GM12872 (cell line): ENCODE measurements around the gene DHX34.

ENCODE experiments used
- TF ChIP-seq, protein P1 (sequence below): IDR thresholded peaks from 3 replicates; pipeline ENCODE4 v1.5.1; 2011; ENCODE audit warnings: low read depth, mild to moderate bottlenecking, low read length, moderate library complexity; ENCODE audit not compliant: insufficient read depth

DHX34 gene

GRCh38 chr19:47398707-47399597 is 49.8 kb downstream of the DHX34 start:
- TF ChIP-seq, protein P1, sequence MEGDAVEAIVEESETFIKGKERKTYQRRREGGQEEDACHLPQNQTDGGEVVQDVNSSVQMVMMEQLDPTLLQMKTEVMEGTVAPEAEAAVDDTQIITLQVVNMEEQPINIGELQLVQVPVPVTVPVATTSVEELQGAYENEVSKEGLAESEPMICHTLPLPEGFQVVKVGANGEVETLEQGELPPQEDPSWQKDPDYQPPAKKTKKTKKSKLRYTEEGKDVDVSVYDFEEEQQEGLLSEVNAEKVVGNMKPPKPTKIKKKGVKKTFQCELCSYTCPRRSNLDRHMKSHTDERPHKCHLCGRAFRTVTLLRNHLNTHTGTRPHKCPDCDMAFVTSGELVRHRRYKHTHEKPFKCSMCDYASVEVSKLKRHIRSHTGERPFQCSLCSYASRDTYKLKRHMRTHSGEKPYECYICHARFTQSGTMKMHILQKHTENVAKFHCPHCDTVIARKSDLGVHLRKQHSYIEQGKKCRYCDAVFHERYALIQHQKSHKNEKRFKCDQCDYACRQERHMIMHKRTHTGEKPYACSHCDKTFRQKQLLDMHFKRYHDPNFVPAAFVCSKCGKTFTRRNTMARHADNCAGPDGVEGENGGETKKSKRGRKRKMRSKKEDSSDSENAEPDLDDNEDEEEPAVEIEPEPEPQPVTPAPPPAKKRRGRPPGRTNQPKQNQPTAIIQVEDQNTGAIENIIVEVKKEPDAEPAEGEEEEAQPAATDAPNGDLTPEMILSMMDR: no peak

DNA sequence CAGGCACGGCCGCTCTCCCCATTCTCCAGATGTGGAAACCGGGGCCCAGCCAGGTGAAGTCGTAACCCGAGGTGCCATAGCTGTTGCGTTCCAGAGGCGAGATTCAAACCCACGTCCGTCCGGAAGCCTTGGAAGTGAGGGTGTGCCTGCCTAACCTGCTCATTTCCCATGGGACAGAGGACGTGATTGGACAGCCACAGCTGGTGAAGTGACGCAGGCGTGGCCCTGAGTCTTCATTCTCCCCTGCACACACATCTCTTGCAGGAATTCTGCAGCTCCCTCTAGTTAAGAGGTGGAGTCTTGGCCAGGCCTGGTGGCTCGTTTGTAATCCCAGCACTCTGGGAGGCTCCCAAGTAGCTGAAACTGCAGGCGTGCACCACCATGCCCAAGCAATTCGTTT is 53.4 kb downstream of the DHX34 start:
- TF ChIP-seq, protein P1: no peak

DNA sequence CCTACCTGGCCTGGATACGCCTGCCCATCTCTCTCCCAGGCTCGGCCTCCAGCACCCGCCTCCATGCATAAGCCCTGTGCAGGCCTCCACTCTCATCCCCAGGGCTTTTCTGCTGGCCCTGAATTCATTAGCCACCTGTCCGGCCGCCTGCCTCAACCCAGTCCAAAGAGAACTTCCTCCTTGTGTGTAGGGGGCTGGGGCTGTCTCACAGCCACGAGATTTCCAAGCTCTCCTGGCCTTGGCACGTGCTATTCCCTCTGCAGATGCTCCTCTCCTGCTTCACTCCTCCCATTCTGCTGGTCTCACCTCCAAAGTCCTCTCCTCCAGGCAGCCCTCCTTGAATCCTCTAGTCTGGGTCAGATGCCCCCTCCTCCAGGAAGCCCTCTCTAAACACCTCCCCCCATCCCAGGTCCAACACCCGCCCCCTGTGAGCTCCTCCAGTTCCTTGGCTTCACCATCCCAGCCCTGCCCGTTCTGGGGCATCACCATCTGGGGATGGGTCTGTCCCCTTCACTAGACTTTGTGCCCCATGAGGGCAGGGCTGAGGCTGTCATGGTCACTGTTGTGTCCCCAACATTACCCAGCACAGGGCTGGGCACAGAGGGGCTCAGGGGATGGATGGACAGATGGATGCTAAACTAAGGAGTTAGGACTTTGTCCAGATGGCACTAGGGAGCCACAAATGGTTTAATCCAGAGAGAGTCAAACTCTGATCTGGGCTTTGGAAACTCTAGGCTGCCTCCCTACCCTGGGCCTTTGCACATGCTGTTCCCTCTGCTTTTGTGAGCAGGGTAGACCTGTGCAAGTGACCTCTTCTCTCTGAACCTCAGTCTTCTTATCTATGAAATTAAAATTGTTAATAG is 55.5 kb downstream of the DHX34 start:
- TF ChIP-seq, protein P1: no peak

DNA sequence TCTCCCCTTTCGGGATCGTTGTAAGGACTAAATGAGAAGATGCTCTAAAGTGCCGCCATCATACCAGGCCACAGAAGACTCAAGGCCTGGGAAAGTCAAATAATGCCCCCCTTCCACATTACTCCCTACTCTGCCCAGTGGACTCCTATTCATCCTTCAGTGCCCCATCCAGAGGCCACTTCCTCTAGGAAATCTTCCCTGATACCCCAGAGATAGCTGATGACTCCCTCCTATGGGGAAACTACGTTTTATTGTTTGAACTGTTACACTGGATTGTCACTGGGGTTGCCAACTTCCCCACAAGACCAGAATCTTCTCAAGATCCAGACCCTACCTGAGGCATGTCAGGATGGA is 56.1 kb downstream of the DHX34 start:
- TF ChIP-seq, protein P1: no peak

DNA sequence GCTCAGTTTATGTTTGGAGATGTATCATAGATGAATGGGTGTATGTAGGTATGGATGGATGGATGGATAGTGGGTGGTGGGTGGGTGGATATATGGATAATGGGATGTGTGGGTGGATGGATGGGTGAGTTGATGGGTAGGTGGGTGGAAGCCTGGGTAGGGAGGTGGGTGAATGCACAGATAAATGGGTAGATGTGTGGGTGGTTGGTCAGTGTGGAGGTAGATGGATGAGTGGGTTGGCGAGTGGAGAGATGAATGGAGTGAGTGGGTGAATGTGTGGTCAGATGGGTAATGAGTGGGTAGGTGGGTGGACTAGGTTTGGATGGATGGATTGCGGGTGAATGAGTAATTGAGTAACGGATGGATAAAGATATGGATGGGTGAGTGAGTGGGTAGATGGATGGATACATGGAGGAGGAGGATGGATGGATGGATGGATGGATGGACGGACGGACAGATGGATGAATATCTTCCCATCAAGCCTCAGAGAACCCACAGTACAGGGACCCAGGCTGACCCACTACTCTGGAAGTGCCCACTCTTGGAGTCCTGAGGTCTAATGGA is 56.8 kb downstream of the DHX34 start:
- TF ChIP-seq, protein P1: no peak

DNA sequence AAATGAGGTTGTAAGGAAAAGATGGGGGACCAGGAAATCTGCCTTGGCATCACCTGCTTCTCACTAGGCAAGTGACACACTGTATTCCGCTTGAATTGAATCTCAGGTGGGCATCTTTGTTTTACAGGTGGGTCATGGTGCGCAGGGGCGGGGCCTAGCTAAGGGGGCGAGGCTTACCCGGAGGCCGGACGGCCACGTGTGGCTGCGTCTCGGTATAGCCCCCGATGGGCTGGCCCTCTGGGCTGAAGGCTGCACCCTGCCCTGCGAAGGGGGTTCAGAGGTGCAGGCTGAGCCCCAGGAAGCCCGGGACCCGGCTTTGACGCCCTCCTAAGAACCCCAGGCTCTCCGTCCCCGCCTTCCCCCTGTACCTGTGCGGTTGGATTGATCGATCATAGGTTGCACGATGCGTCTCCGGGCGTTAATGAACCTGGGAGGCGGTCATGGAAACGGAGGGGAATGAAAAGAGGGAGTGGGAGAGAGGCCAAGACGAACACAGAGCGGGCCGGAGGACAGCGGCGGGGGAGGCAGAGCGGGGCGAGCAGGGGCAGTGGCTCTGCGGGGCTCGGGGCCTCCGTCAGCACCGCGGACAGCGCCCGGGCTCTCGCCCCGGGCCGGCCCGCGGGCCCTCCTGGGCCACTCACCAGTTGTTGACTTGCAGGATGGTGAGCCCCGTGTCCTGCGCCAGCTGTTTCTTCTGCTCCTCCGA is 57.7 kb downstream of the DHX34 start:
- TF ChIP-seq, protein P1: no peak
